ENCODE results near the gene GABBR2. TPM values are rescaled to one million over a fixed set of nuclear protein-coding genes. Genes with fewer than 3 reads are reported as not detected.

Gene GABBR2
- total RNA-seq, 4 donors from 2014 or later: 2.4 to 13.6 (median 10.0) TPM

- H3K9me3 ChIP-seq: no peaks in the 10 kb centered on the region
- 77 to 83% methylated on average over 2 of the region's 2 CpGs for WGBS, 2 donors
- no peak overlapping the region for H3K27ac ChIP-seq
- H3K4me1 ChIP-seq: peaks cover 6% of the 10 kb centered on the region in 2 donors
- no peak overlapping the region for H3K4me3 ChIP-seq (replicated peaks in 1 of 3)
- no peak for TF ChIP-seq POLR2A (IDR thresholded peaks at IDR 0.05)
- no peak for TF ChIP-seq CTCF (IDR thresholded peaks at IDR 0.05)
- no peaks in the 10 kb centered on the region for H3K27me3 ChIP-seq
- no peak for DNase-seq
- no peaks in the 10 kb centered on the region for H3K36me3 ChIP-seq
- intact Hi-C loops (cut with DNase I): no loop called here
Measured at GRCh38 chr9:98702835-98703380, 5.8 kb downstream of the GABBR2 start.

- intact Hi-C loops (cut with DNase I): no loop called here
- WGBS, 2 donors: 93 to 97% methylated on average over 8 of the region's 8 CpGs
- no peak for TF ChIP-seq CTCF (IDR thresholded peaks at IDR 0.05)
- Histone ChIP-seq H3K4me3 (replicated peaks in 1 of 3) (no peak overlapping the region), H3K27ac (no peak overlapping the region), H3K9me3 (no peaks in the 10 kb centered on the region), H3K27me3 (no peaks in the 10 kb centered on the region), H3K4me1 (peaks cover under 1% of the 10 kb centered on the region in 2 donors), H3K36me3 (no peaks in the 10 kb centered on the region)
- no peak for DNase-seq
Measured at GRCh38 chr9:98702340-98702739, 6.4 kb downstream of the GABBR2 start.

GRCh38 chr9:98701576-98701975 lies 7.2 kb downstream of the GABBR2 start:
- Histone ChIP-seq H3K27me3 (no peaks in the 10 kb centered on the region), H3K4me1 (no peaks in the 10 kb centered on the region), H3K4me3 (replicated peaks in 1 of 3) (no peak overlapping the region), H3K9me3 (no peaks in the 10 kb centered on the region), H3K27ac (no peak overlapping the region), H3K36me3 (no peaks in the 10 kb centered on the region)
- 79 to 86% methylated on average over 7 of the region's 7 CpGs for WGBS, 2 donors
- no peak for DNase-seq
- intact Hi-C loops (cut with DNase I): no loop called here
- TF ChIP-seq POLR2A (IDR thresholded peaks at IDR 0.05) (no peak), CTCF (IDR thresholded peaks at IDR 0.05) (no peak)

- Histone ChIP-seq H3K4me1 (no peaks in the 10 kb centered on the region), H3K4me3 (replicated peaks in 1 of 3) (no peak overlapping the region), H3K27ac (no peak overlapping the region), H3K27me3 (no peaks in the 10 kb centered on the region), H3K9me3 (no peaks in the 10 kb centered on the region), H3K36me3 (no peaks in the 10 kb centered on the region)
- intact Hi-C loops (cut with DNase I): no loop called here
- 67 to 74% methylated on average over 4 of the region's 4 CpGs for WGBS, 2 donors
- TF ChIP-seq POLR2A (IDR thresholded peaks at IDR 0.05) (no peak), CTCF (IDR thresholded peaks at IDR 0.05) (no peak)
- no peak for DNase-seq
Measured at GRCh38 chr9:98700801-98701200, 7.9 kb downstream of the GABBR2 start.

- no peaks in the 10 kb centered on the region for H3K9me3 ChIP-seq
- H3K36me3 ChIP-seq: no peaks in the 10 kb centered on the region
- intact Hi-C loops (cut with DNase I): no loop called here
- DNase-seq: no peak
- no peak overlapping the region for H3K27ac ChIP-seq
- H3K4me3 ChIP-seq (replicated peaks in 1 of 3): no peak overlapping the region
- H3K27me3 ChIP-seq: no peaks in the 10 kb centered on the region
- 87 to 90% methylated on average over 6 of the region's 6 CpGs for WGBS, 2 donors
- TF ChIP-seq POLR2A (IDR thresholded peaks at IDR 0.05) (no peak), CTCF (IDR thresholded peaks at IDR 0.05) (no peak)
- H3K4me1 ChIP-seq: no peaks in the 10 kb centered on the region
Measured at GRCh38 chr9:98698856-98699255, 9.9 kb downstream of the GABBR2 start.
